Vagina (tissue), 2 donors: ENCODE data around the gene KCNG1. TPM values are rescaled to one million over a fixed set of nuclear protein-coding genes. Genes with fewer than 3 reads are reported as not detected.
A peak's percentile ranks its signal among the peaks of the same experiment; 100 is the strongest.

ENCODE experiments used
- DNase-seq, 2 donors: peaks; one replicate each; pipeline ENCODE4 v3.0.0-alpha.2; 2017; ENCODE audit errors: extremely low spot score in 2 of 2
- H3K27ac ChIP-seq: fragments of 200-600 bp; sonication (generic); one replicate; pipeline ENCODE4 v1.5.1; 2019
- H3K27me3 ChIP-seq: fragments of 200-600 bp; sonication (generic); one replicate; pipeline ENCODE4 v1.5.1; 2019
- H3K36me3 ChIP-seq, 2 donors: fragments of 200-600 bp; sonication (generic); one replicate each; pipeline ENCODE4 v1.5.1; 2017 to 2019
- H3K4me1 ChIP-seq: fragments of 200-600 bp; sonication (generic); one replicate; pipeline ENCODE4 v1.5.1; 2019
- H3K4me3 ChIP-seq, 2 donors: fragments of 200-600 bp; sonication (generic); 1 replicate in 1 of 2; 2 replicates in 1 of 2; pipeline ENCODE4 v1.5.1; 2016 to 2019
- H3K9me3 ChIP-seq: fragments of 200-600 bp; sonication (generic); one replicate; pipeline ENCODE4 v1.5.1; 2019
- POLR2A ChIP-seq, 2 donors: fragments of 450-650 bp; IDR thresholded peaks; one replicate each; pipeline ENCODE4 v1.6.1; 2017; ENCODE audit warnings: antibody characterized with exemption in 2 of 2, mild to moderate bottlenecking in 2 of 2, moderate library complexity in 2 of 2
- POLR2AphosphoS5 ChIP-seq, 2 donors: sonication (generic); formaldehyde crosslinking; IDR thresholded peaks; one replicate each; pipeline ENCODE4 v1.9.0; 2017; ENCODE audit warnings: antibody characterized with exemption in 2 of 2, mild to moderate bottlenecking in 2 of 2, low read depth in 1 of 2; ENCODE audit not compliant: insufficient read depth in 1 of 2
- intact Hi-C: fragments of 100-400 bp; cut with DNase I; formaldehyde crosslinking; loops from one replicate; pipeline ENCODE4 v1.15.1; 2023
- total RNA-seq: library from RNA; depleted of rRNA; stranded (reverse); fragments of >200 nt; gene quantifications from one replicate; pipeline ENCODE4 v1.2.3, GENCODE V29; 2016
- TF ChIP-seq, protein P1 (sequence below), 3 experiments: fragments of 450-650 bp in 2 of 3; fragments of 200-600 bp in 1 of 3; sonication (generic) in 1 of 3; IDR thresholded peaks; one replicate each; pipeline ENCODE4 v1.5.1; 2017 to 2019; ENCODE audit warnings: antibody characterized with exemption in 3 of 3, mild to moderate bottlenecking in 2 of 3, moderate library complexity in 2 of 3

The KCNG1 gene
- total RNA-seq = 7.9 TPM

GRCh38 chr20:51022803-51023616, at the start of gene KCNG1:
KCNG1 (minus strand) TSS chr20:51023107; CDS start chr20:51010338, 12,769 bp downstream.
- Histone ChIP-seq H3K4me3 (peak within 1 kb of the TSS; percentile 49 to 50), H3K27ac (no peak within 1 kb of the TSS), H3K36me3 (no peaks in the 10 kb centered on the region), H3K27me3 (no peaks in the 10 kb centered on the region), H3K4me1 (peaks cover 17% of the 10 kb centered on the region), H3K9me3 (no peaks in the 10 kb centered on the region)
- intact Hi-C loops = no loop called here
- TF ChIP-seq, protein P1, sequence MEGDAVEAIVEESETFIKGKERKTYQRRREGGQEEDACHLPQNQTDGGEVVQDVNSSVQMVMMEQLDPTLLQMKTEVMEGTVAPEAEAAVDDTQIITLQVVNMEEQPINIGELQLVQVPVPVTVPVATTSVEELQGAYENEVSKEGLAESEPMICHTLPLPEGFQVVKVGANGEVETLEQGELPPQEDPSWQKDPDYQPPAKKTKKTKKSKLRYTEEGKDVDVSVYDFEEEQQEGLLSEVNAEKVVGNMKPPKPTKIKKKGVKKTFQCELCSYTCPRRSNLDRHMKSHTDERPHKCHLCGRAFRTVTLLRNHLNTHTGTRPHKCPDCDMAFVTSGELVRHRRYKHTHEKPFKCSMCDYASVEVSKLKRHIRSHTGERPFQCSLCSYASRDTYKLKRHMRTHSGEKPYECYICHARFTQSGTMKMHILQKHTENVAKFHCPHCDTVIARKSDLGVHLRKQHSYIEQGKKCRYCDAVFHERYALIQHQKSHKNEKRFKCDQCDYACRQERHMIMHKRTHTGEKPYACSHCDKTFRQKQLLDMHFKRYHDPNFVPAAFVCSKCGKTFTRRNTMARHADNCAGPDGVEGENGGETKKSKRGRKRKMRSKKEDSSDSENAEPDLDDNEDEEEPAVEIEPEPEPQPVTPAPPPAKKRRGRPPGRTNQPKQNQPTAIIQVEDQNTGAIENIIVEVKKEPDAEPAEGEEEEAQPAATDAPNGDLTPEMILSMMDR (IDR thresholded peaks at IDR 0.05) = no peak
- peak in 1 of 2 donors; percentile 51 for TF ChIP-seq POLR2A (IDR thresholded peaks at IDR 0.05)
- no peak for DNase-seq

- no peak overlapping the region for H3K4me3 ChIP-seq
- no peak for TF ChIP-seq POLR2AphosphoS5 (IDR thresholded peaks at IDR 0.05; ENCODE audit: insufficient read depth in 1 of 2, low read depth in 1 of 2)
- no peak for TF ChIP-seq POLR2A (IDR thresholded peaks at IDR 0.05)
- TF ChIP-seq, protein P1 (IDR thresholded peaks at IDR 0.05) = no peak
- H3K4me1 ChIP-seq = no peaks in the 10 kb centered on the region
- no peaks in the 10 kb centered on the region for H3K36me3 ChIP-seq
- H3K9me3 ChIP-seq = no peaks in the 10 kb centered on the region
- no peak for DNase-seq
- H3K27me3 ChIP-seq = no peaks in the 10 kb centered on the region
- no peak overlapping the region for H3K27ac ChIP-seq
- intact Hi-C loops = loop anchor here (5.0 kb wide), 1 partner anchor 1817 kb away; no protein-coding TSS in a partner anchor
Observed at GRCh38 chr20:51070621-51071020, 47.7 kb upstream of the KCNG1 start.

DNA sequence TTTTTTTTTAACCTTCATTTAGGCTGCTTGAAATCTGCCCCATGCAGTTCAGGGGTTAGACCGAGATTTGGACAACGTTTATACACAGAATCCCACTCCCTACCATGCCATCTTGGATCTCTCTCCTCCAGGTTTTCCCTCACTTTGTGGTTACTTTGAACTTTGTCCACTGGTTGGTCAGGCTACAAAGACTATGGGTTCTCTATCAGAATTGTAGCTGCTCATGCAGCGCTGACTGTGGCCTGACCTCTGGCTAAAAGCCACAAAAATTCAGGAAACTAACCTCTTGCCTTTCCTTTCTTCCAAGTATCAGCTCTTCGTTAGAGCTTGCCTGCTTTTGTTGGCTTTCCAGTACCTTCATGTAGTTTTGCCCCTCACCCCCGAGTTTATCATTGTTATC, 44.9 kb upstream of the KCNG1 start:
- Histone ChIP-seq H3K27me3 (no peaks in the 10 kb centered on the region), H3K9me3 (no peaks in the 10 kb centered on the region), H3K27ac (no peak overlapping the region), H3K4me1 (no peaks in the 10 kb centered on the region), H3K4me3 (no peak overlapping the region), H3K36me3 (no peaks in the 10 kb centered on the region)
- DNase-seq = no peak
- TF ChIP-seq POLR2AphosphoS5 (IDR thresholded peaks at IDR 0.05; ENCODE audit: insufficient read depth in 1 of 2, low read depth in 1 of 2) (no peak), POLR2A (IDR thresholded peaks at IDR 0.05) (no peak)
- TF ChIP-seq, protein P1 (IDR thresholded peaks at IDR 0.05) = no peak
- intact Hi-C loops = no loop called here

DNA sequence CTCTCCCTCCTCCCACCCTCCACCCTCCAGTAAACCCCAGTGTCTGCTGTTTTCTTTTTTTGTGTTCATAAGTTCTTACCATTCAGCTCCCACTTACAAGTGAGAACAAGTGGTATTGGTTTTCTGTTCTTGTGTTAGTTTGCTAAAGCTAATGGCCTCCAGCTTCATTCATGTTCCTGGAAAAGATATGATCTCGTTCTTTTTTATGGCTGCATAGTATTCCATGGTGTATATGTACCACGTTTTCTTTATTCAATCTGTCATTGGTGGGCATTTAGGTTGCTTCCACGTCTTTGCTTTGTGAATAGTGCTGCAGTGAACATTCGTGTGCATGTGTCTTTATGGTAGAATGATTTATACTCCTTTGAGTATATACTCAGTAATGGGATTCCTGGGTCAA, 42.7 kb upstream of the KCNG1 start:
- Histone ChIP-seq H3K9me3 (no peaks in the 10 kb centered on the region), H3K27me3 (no peaks in the 10 kb centered on the region), H3K4me1 (no peaks in the 10 kb centered on the region), H3K36me3 (no peaks in the 10 kb centered on the region), H3K4me3 (no peak overlapping the region), H3K27ac (no peak overlapping the region)
- TF ChIP-seq POLR2AphosphoS5 (IDR thresholded peaks at IDR 0.05; ENCODE audit: insufficient read depth in 1 of 2, low read depth in 1 of 2) = no peak
- no peak for TF ChIP-seq POLR2A (IDR thresholded peaks at IDR 0.05)
- TF ChIP-seq, protein P1 (IDR thresholded peaks at IDR 0.05) = no peak
- intact Hi-C loops = no loop called here
- DNase-seq = no peak

DNA sequence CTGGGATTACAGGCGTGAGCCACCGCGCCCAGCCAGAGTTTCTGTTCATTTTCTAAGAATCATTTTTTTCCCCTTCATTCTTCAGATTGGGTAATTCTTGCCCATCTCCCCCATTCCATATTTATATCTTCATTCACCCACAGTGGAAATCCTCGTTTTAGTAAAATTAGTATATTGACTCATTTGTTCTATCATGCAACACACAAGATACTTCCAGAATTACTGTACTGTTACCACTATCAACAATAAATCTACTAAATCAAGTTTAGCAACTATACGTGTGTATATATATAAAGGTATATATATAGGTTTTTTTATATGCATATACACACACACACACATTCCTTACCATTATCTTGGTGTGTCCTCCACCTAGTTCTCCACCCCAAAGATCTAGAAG, 41.2 kb upstream of the KCNG1 start:
- Histone ChIP-seq H3K4me3 (no peak overlapping the region), H3K9me3 (no peaks in the 10 kb centered on the region), H3K4me1 (no peaks in the 10 kb centered on the region), H3K27ac (no peak overlapping the region), H3K27me3 (no peaks in the 10 kb centered on the region), H3K36me3 (no peaks in the 10 kb centered on the region)
- TF ChIP-seq, protein P1 (IDR thresholded peaks at IDR 0.05) = no peak
- no peak for TF ChIP-seq POLR2A (IDR thresholded peaks at IDR 0.05)
- TF ChIP-seq POLR2AphosphoS5 (IDR thresholded peaks at IDR 0.05; ENCODE audit: insufficient read depth in 1 of 2, low read depth in 1 of 2) = no peak
- intact Hi-C loops = no loop called here
- no peak for DNase-seq
